Measurements from ENCODE around the gene PDP2. TPM values are rescaled to one million over a fixed set of nuclear protein-coding genes. Genes with fewer than 3 reads are reported as not detected.

Gene PDP2
- total RNA-seq, 1 experiment from 2014 or later: 21.5 TPM

DNA sequence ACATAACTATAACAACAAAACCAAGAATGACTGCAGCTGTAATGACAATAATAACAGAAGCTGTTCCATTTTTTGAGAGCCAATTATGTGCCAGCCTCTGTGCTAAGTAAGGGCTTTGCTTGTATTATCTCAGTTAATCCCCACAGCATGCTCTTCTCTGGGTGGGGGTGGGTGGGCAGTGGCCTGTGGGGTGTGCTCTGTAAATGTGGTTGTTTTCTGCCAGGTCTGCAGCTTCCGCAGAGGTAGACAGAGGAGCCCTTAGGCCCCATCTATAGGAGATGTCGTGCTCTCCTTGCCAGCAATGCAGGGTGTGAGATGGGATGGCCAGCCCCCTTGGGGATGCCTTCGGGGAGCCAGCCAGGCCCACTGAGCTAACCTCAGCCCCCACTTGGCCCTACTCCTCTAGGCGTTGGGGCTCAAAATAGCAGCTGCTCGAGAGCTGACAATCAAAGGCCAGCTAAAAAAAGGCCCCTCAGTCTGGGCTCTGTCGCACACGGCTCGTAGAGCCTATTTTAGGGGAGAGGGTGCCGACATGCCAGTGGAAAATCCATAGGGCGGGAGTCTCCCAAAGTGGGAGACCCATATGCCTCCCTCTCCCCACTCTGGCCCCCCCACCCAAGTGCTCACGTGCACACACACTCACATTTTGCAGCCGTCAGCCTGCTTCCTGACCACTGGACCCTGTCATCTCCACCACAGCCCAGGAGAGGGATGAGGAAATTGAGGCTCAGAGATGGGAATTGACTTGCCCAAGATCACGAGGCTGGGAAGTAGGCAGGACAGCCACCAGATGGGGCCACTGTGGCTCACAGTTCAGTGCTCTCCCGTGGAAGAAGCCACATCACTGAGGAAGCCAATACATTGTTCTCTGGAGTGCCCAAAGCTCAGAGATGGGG, 22.6 kb downstream of the PDP2 start:
- no peak for DNase-seq (ENCODE audit: unreplicated experiment)
- H3K9me3 Mint-ChIP-seq (ENCODE audit: unreplicated experiment): no peaks in the 10 kb centered on the region
- ChIA-PET CTCF (interaction anchor here (0.6 to 5.1 kb wide), 5 partner anchors 8 to 274 kb away, joined by 3 to 30 read pairs (median 3); no protein-coding TSS in a partner anchor), POLR2A (interaction anchor here (0.7 kb wide), 1 partner anchor 21 kb away, joined by 3 read pairs; no protein-coding TSS in a partner anchor)
- BruUV-seq (replicated peaks): no TSS peak
- intact Hi-C loops (cut with micrococcal nuclease): no loop called here
- H3K27me3 Mint-ChIP-seq (ENCODE audit: insufficient read depth, unreplicated experiment): no peaks in the 10 kb centered on the region
- no peak overlapping the region for H3K27ac Mint-ChIP-seq (ENCODE audit: low read depth, unreplicated experiment)
- H3K36me3 Mint-ChIP-seq (ENCODE audit: insufficient read depth, unreplicated experiment): no peaks in the 10 kb centered on the region
- H3K4me1 Mint-ChIP-seq (ENCODE audit: insufficient read depth, unreplicated experiment): peaks cover 14% of the 10 kb centered on the region
- H3K4me3 Mint-ChIP-seq (ENCODE audit: unreplicated experiment): no peak overlapping the region
- no peak for TF ChIP-seq CTCF (IDR thresholded peaks at IDR 0.05; ENCODE audit: unreplicated experiment)

- no TSS peak for BruUV-seq (replicated peaks)
- H3K4me1 Mint-ChIP-seq (ENCODE audit: insufficient read depth, unreplicated experiment): peaks cover 14% of the 10 kb centered on the region
- CTCF ChIA-PET: interaction anchor here (0.7 to 5.1 kb wide), 5 partner anchors 9 to 273 kb away, joined by 3 to 30 read pairs (median 4); partner anchors contain the start of gene CDH16
- no peak overlapping the region for H3K27ac Mint-ChIP-seq (ENCODE audit: low read depth, unreplicated experiment)
- no peak for DNase-seq (ENCODE audit: unreplicated experiment)
- intact Hi-C loops (cut with micrococcal nuclease): no loop called here
- H3K36me3 Mint-ChIP-seq (ENCODE audit: insufficient read depth, unreplicated experiment): no peaks in the 10 kb centered on the region
- H3K9me3 Mint-ChIP-seq (ENCODE audit: unreplicated experiment): no peaks in the 10 kb centered on the region
- H3K27me3 Mint-ChIP-seq (ENCODE audit: insufficient read depth, unreplicated experiment): no peaks in the 10 kb centered on the region
- H3K4me3 Mint-ChIP-seq (ENCODE audit: unreplicated experiment): no peak overlapping the region
- no peak for TF ChIP-seq CTCF (IDR thresholded peaks at IDR 0.05; ENCODE audit: unreplicated experiment)
- POLR2A ChIA-PET: interaction anchor here (0.7 kb wide), 1 partner anchor 20 kb away, joined by 3 read pairs; no protein-coding TSS in a partner anchor
Observed at GRCh38 chr16:66903544-66904427, 23.5 kb downstream of the PDP2 start.

- H3K27me3 Mint-ChIP-seq (ENCODE audit: insufficient read depth, unreplicated experiment): no peaks in the 10 kb centered on the region
- intact Hi-C loops (cut with micrococcal nuclease): no loop called here
- H3K9me3 Mint-ChIP-seq (ENCODE audit: unreplicated experiment): no peaks in the 10 kb centered on the region
- H3K36me3 Mint-ChIP-seq (ENCODE audit: insufficient read depth, unreplicated experiment): no peaks in the 10 kb centered on the region
- peaks cover 12% of the 10 kb centered on the region for H3K4me1 Mint-ChIP-seq (ENCODE audit: insufficient read depth, unreplicated experiment)
- DNase-seq (ENCODE audit: unreplicated experiment): no peak
- no peak overlapping the region for H3K27ac Mint-ChIP-seq (ENCODE audit: low read depth, unreplicated experiment)
- ChIA-PET POLR2A (no interaction called here), CTCF (interaction anchor here (0.7 to 5.1 kb wide), 6 partner anchors 9 to 216 kb away, joined by 3 to 30 read pairs (median 4); partner anchors contain the start of gene CDH16)
- no TSS peak for BruUV-seq (replicated peaks)
- no peak for TF ChIP-seq CTCF (IDR thresholded peaks at IDR 0.05; ENCODE audit: unreplicated experiment)
- H3K4me3 Mint-ChIP-seq (ENCODE audit: unreplicated experiment): no peak overlapping the region
Observed at GRCh38 chr16:66904428-66904845, 24.1 kb downstream of the PDP2 start.

Data from MCF 10A (cell line).